HT-29 (cell line): ENCODE data around the gene DIS3L2. TPM values are rescaled to one million over a fixed set of nuclear protein-coding genes. Genes with fewer than 3 reads are reported as not detected.
"Not testable (repeated sequence)": the region's sequence is repeated elsewhere in the genome, so short reads cannot be mapped to it uniquely, and the experiment has no call there.

ENCODE experiments used
- DNase-seq: peaks from one replicate; pipeline ENCODE4 v3.0.0-alpha.2; 2015; ENCODE audit warnings: low spot score
- total RNA-seq: library from RNA; depleted of rRNA; stranded (reverse); fragments of >200 nt; shearing (Covaris generic); gene quantifications from 2 replicates; pipeline ENCODE4 v1.2.3, GENCODE V29; 2014

DIS3L2 gene
- total RNA-seq, 1 experiment from 2014 or later: 29.4 TPM

- DNase-seq: no peak
Measured at GRCh38 chr2:232174662-232175061, 213.1 kb downstream of the DIS3L2 start.

- not testable (repeated sequence) for DNase-seq
Measured at GRCh38 chr2:232176587-232176986, 215.1 kb downstream of the DIS3L2 start.

DNA sequence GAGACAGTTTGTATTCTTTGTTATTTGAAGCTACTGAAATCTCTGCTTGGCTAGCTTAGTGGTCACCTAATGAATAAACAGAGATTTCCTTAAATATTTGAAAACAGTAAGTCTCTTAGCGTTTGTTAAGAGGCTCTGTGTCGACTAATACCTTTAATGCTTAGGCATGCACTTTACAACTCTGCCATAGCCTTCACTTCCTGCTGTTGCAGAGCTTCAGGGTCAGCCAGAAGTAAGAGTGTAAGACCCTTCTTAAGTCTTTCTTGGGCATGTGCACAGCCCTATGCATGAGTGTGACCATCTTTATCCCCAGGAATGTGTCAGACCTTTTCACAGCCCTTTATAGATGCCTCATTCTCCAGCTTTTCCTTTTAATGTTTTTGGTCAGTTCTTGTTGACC lies 221.8 kb downstream of the DIS3L2 start:
- DNase-seq: no peak

DNA sequence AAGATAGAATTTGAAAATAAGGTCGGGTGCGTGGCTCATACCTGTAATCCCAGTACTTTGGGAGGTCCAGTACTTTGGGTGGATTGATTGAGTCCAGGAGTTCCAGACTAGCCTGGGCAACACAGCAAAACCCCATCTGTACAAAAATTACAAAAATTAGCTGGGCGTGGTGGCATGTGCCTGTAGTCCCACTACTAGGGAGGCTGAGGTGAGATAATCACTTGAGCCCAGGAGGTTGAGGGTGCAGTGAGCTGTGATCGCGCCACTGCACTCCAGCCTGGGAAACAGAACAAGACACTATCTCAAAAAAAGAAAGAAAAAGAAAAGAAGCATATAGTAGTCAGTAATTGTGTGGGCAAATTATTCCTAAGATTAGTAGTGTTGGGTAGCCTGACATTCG lies 222.8 kb downstream of the DIS3L2 start:
- DNase-seq: no peak

- DNase-seq: no peak
Measured at GRCh38 chr2:232190796-232191195, 229.3 kb downstream of the DIS3L2 start.

DNA sequence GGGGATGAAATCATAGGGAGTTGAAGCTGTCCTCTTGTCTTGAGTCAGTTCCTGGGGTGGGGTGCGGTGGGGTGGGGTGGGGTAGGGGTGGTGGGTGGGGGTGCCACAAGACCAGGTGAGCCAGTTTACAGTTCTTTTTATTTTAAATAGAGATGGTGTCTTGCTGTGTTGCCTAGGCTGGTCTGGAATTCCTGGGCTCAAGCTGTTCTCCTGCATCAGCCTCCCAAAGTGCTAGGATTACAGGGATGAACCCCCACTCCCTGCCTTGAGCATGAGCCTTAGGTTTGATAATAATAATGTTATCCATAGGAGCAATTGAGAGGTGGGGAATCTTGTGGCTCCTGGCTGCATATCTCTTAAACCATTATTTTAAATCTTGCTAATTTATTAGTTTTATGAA lies 234.0 kb downstream of the DIS3L2 start:
- DNase-seq: no peak

- no peak for DNase-seq
Measured at GRCh38 chr2:232196802-232197201, 235.3 kb downstream of the DIS3L2 start.

DNA sequence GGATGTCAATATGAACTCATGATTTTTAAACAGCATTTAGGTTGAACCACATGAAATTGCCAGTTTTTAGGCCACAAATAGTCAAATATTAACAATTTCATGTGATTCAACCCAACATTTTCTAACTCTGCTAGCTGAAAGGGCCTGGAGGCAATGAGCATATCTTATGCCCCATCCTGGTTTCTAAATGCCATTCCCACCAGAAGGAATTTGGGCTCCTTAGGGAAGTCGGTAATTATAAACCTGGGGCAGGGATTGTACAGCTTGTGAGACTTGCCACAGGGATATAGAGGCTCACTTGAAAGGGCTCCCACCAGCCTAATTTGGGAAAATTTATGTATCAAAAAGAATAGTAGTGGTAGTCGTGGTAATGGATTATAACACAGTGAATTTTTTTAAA lies 238.7 kb downstream of the DIS3L2 start:
- no peak for DNase-seq

DNA sequence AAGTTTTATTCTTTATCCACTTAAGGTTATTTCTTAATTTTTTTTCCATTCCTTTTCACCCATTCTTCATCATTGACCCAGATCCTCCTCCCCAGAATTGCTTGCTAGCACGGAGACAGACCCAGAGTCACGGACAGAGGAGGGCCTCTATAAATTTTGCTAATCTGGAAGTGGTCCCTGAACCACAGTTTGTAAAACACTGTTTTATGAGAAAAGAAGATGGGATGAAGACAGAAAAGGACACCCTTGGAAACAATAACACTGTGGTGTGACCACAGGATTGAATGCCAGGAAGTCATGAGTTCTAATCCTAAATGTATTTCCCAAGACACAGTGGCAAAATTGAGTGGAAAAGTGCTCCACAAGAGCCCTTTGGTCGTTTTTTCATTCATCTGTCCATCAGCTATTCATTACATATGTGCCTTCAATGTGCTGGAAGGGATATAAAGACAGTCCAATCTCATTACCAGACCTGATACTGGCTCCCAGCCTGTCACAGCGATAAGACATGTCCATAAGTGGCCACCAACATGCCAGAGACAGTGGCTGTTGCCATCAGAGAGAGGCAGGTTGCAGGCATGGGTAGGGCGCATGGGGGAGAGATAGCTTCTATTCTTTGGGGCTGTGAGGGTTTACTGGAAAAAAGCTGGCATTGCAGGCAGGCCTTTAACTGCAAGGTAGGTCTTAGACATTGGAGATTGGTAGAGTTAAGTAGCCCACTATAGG lies 241.8 kb downstream of the DIS3L2 start:
- DNase-seq: no peak

DNA sequence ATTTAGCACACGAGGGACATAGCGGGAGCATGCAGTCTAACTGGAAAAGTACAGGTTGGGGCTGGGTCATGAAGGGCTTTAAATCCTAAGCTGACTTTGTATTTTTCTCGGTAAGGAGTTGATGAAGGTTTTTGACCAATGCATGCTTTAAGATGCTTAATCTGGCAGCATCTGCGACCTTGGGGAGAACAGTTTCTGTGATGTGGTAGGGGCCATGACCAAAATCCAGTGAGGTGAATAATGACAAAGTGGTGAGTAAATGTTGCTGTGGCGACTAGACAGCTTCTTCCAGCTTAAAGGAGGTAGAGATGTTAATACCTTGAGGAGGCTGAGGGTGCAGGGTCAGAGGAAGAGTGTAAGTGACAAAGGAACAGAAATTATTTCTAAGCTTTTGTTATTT lies 242.4 kb downstream of the DIS3L2 start:
- DNase-seq: no peak

DNA sequence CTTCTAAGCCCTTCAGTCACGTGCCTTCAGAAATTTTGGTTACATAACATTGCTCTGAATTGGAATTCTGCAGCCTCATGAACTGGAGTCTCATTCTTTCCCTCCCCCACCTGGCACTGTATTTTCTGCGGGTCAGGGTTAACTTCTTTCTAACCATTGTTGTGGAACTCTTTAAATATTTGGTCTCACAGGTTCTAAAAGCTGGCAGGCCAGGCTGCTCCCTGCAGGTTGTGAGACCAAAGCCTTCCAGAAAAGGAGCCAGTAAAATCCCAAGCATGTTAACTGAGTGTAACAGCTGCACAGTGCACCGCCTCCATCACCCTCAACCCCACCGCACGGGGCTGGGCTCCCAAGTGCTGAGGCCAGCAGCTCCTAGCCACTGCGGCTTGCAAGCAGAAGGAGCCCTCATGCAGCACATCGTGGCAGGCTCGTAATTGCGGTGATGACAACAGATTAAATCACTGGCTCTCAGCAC lies 243.0 kb downstream of the DIS3L2 start:
- DNase-seq: no peak

- DNase-seq: no peak
Measured at GRCh38 chr2:232207174-232207573, 245.7 kb downstream of the DIS3L2 start.

- DNase-seq: no peak
Measured at GRCh38 chr2:232210306-232210705, 248.8 kb downstream of the DIS3L2 start.

DNA sequence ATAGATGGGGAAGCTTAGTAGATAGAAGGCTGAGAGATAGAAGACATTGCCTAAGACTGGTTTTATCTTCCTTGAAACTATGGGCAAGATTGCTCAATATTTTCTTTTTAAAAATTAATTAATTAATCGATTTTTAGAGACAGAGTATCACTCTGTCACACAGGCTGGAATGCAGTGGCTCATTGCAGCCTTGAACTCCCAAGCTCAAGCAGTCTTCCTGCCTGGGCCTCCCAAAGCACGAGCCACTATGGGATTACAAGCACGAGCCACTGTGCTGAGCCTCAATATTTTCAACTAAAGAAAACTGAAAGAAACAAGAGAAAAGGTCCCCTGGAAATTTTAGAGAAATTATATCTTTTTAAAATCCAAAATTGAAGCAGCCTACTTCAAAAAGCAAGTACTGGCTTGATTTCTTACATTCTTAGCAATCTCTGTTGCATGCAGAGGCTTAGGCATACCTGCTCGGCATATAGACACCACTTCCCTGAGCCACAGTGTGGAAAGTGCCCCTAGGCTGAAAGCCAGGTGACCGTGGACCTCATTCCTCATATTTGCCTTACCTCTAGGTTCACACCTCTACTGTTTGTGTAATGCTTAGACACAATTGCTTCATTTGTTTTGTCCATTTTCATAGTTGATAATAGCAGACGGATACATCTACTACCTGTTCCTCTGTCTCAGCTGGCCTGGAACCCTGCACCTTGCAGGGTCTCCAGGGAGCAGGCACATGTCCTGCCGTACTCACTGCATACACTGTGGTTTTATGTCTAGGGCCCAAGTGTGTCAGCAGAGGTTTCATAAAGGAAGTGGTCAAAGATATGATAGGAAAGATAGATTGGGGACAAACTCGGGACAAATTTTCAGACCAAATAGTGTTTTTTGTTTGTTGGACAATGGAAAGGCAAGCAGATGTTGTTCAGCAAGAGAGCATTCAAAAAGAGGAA lies 250.5 kb downstream of the DIS3L2 start:
- DNase-seq: no peak

DNA sequence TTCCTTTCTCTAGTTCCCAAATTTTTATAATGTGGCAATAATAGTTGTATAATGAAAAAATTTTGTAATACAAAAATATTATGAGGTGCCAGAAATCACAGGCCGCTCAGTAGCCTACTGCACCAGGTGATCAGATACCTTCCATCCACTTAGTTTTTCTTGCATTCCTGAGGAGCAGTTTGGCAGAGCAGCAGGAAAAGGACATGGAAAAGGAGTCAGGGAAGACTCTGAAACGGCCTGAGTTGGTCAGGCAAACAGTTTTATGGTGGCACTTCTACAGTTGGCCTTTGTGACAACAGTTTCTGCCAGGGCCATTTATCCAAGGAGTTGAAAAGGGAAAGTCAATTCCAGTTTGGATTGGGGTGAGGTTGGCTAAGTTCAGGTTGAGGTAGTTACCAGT lies 251.7 kb downstream of the DIS3L2 start:
- DNase-seq: no peak

DNA sequence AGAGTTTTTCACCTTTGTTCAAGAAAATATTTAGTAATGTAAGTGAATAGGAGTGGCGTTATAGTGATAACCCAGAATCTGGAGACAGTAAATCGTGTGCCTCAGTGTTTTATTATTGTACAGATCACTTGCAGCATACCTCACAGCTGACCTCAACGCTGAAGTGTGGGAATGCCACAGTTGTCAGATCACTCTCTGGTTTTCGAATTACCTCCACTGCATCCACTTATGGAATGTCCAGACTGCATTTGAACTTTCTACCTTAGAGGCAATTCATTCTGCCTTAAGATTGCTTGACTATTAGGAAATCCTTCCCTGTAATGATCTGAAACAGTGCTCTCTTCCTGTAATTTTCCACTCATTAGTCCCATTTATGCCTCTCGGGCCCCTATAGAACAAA lies 252.5 kb downstream of the DIS3L2 start:
- DNase-seq: no peak

GRCh38 chr2:232216028-232216427 lies 254.5 kb downstream of the DIS3L2 start:
- no peak for DNase-seq

GRCh38 chr2:232218778-232219495 lies 257.4 kb downstream of the DIS3L2 start:
- no peak for DNase-seq

DNA sequence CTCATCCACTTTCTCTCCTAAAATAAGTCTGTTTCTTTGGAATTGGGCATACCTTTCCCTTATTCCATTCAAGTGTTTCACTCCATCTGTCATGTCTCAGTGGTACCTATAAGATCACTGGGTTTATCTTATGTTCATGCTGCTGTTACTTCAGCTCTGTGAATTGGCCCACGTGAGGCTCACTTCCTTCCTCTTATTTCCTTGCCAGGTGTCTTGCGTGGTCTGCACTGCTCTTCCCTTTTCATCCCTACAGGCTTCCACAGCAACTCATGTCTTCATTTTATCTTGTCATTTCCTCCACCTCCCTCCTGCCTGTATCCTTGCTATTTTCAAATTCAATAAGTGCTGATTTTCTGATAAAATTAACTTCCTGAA lies 258.0 kb downstream of the DIS3L2 start:
- DNase-seq: no peak

GRCh38 chr2:232219932-232220331 lies 258.4 kb downstream of the DIS3L2 start:
- no peak for DNase-seq

- DNase-seq: no peak
Measured at GRCh38 chr2:232225429-232225828, 263.9 kb downstream of the DIS3L2 start.

DNA sequence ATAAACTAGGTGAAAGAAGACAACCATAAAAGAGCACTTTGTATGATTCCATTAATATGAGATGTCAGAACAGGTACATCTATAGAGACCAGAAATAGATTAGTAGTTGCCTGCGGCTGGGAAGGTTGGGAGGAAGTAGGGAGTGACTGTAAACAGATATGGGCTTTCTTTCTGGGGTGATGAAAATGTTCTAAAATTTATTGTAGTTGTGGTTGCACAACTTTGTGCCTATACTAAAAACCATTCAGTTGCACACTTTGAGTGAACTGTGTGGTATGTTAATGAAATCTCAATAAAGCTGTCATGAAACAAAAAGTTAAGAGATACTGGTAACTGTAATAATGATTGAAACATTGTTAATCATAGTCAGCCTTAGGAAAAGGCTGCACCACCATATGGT lies 264.4 kb downstream of the DIS3L2 start:
- DNase-seq: no peak
